Dermis blood vessel endothelial cell (primary cell): ENCODE data around the gene SH3BGRL3. TPM values are rescaled to one million over a fixed set of nuclear protein-coding genes. Genes with fewer than 3 reads are reported as not detected.
A peak's percentile ranks its signal among the peaks of the same experiment; 100 is the strongest.
"Not testable (repeated sequence)": the region's sequence is repeated elsewhere in the genome, so short reads cannot be mapped to it uniquely, and the experiment has no call there.

Experiments
- DNase-seq: peaks from one replicate; pipeline ENCODE4 v3.0.0; 2010
- total RNA-seq: library from RNA; depleted of rRNA; stranded (reverse); fragments of >200 nt; gene quantifications from 2 replicates; pipeline ENCODE4 v1.2.3, GENCODE V29; 2014

Gene SH3BGRL3
- total RNA-seq, 1 donor from 2014 or later = 10.4 TPM

- DNase-seq = no peak
Observed at GRCh38 chr1:26317612-26318337, 37.9 kb downstream of the SH3BGRL3 start, which contains the start of gene CD52. TSS of gene CD52 (plus strand) at chr1:26317958. CDS start at chr1:26318018, 60 bp downstream.

DNA sequence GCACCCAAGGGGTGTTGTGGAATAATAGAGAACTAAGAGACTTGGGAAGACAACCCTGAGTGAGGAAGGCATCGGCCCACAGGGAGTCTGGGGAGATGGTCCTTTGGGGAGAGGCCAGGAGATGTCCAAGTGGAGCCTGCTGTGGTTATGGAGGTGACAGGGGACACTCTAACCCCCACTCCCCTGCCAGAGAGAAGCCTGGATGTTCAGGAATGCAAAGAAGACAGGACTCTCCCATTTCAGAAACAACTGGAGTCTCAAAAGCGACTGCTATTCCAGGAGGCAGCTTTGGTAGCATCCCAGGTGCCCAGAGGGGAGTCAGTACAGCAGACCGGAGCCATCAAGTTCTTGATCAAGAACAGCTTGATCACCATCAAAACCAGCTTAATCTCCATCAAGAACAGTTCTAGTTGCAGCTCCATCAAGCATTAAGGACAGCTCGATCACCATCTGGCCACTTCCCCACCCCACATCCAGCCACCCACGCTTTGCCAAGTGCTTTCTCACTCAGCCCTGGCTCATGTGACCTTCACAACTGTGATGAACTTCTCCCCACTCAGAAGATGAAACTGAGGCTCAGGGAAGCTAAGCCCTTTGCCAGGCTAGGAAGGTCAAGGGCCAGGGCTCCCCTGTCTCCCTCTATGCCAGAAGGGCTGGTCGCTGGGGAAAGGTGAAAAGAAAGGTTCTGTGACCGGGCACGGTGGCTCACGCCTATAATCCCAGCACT is 38.6 kb downstream of the SH3BGRL3 start:
- no peak for DNase-seq

DNA sequence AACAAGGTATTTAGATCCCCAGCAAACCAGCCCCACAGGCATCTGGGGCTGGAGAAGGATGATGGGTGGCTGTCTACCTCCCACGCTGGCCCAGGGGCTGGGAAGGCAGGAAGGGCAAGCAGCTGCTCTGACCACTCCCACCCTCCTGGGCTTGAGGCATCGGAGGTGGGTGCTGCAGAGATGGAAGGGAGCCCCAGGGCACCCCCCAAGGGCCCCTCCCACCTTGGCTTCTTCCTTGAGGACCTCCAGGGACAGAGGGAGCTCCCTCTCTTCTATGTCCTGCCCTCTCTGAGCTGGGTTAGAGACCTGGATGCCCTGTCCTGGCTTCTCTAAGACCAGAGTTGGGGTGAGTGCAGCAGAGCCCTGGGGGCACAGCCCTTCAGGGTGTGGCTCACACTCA is 41.0 kb downstream of the SH3BGRL3 start:
- DNase-seq = no peak

- DNase-seq = peak; percentile 90
Observed at GRCh38 chr1:26321315-26322041, 41.6 kb downstream of the SH3BGRL3 start.

- no peak for DNase-seq
Observed at GRCh38 chr1:26322042-26322331, 42.1 kb downstream of the SH3BGRL3 start.

DNA sequence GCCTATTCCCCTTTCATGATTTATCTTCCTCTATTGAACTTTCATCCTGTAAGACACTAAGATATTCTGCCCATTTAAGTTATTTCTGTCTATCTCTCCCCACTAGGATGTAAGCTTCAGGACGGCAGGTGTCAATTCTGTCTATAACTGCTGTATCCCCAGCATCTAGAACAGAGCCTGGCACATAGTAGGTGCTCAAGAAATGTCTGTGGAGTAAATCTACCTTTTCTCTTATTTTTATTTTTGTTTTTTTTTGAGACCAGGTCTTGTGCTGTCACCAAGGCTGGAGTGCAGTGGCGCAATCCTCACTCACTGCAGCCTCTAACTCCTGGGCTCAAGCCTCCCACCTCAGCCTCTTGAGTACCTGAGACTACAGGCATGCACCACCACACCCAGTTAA is 43.5 kb downstream of the SH3BGRL3 start:
- no peak for DNase-seq

GRCh38 chr1:26324550-26324949 is 44.7 kb downstream of the SH3BGRL3 start:
- no peak for DNase-seq

- DNase-seq = no peak
Observed at GRCh38 chr1:26327956-26328362, 48.1 kb downstream of the SH3BGRL3 start.

DNA sequence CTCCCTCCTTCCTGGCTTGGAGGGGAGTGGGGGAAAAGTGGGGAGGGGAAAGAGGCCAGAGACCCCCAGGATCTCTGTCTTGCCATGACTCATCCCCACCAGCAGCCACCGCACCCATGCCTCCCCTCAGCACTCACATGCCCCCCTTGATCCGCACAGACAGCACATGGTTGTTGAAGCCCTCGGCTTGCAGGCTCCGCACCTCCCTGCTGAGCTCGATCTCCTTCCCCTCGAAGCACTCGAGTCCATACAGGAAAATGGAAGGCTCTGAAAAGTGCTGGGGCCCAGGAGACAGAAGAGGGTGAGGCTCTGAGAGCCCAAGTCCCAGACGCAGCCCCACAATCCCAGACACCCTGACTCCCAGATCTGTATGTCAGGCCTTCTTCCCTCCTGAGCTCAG is 48.7 kb downstream of the SH3BGRL3 start:
- DNase-seq = no peak

DNA sequence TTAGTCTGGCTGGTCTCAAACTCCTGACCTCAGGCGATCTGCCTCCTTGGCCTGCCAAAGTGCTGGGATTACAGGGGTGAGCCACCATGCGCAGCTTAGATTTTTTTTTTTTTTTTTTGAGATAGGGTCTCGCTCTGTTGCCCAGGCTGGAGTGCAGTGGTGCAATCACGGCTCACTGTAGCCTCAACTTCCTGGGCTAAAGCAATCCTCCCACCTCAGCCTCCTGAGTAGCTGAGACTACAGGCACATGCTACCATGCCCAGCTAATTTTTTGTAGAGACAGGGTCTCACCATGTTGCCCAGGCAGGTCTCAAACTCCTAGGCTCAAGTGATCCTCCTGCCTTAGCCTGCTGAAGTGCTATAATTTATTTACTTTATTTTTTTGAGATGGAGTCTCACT is 49.5 kb downstream of the SH3BGRL3 start:
- DNase-seq = not testable (repeated sequence)

DNA sequence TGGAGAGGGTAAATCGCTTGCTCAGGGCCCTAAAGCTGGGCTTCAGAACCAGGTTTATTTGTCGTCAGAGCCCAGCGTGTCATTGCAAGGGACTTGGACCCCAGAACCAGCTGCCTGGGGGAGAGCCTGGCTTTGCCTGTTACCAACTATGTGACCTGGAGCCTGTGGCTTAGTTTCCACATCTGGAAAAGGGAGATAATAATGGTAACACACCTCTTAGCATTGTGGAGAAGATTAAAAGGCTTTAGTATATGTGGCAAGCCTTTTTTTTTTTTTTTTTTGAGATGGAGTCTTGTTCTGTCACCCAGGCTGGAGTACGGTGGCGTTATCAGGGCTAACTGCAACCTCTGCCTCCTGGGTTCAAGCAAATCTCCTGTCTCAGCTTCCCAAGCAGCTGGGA is 50.4 kb downstream of the SH3BGRL3 start:
- no peak for DNase-seq

Other genes starting within 250 kb of the SH3BGRL3 start
- not detected in 2 replicates for gene SLC30A2, start 234.0 kb upstream of the SH3BGRL3 start, total RNA-seq
- gene TRIM63, start 212.5 kb upstream of the SH3BGRL3 start, total RNA-seq = not detected in 2 replicates
- 6.7 and 8.2 TPM in 2 replicates for gene PDIK1L, start 168.3 kb upstream of the SH3BGRL3 start, total RNA-seq
- 11.6 and 12.9 TPM in 2 replicates for gene FAM110D, start 121.0 kb upstream of the SH3BGRL3 start, total RNA-seq
- gene C1orf232, start 111.1 kb upstream of the SH3BGRL3 start, total RNA-seq = not detected in 2 replicates
- gene ZNF593, start 110.2 kb upstream of the SH3BGRL3 start, total RNA-seq = 8.0 and 25.0 TPM in 2 replicates
- gene ZNF593OS, start 108.3 kb upstream of the SH3BGRL3 start, total RNA-seq = not detected in 2 replicates
- gene CNKSR1, start 102.6 kb upstream of the SH3BGRL3 start, total RNA-seq = 0.14 TPM in 1 of 2 replicates, not detected in the other
- gene CATSPER4, start 89.5 kb upstream of the SH3BGRL3 start, total RNA-seq = not detected in 2 replicates
- 10.2 and 13.9 TPM in 2 replicates for gene CEP85, start 45.9 kb upstream of the SH3BGRL3 start, total RNA-seq
- 2.3 and 3.6 TPM in 2 replicates for gene UBXN11, start 26.6 kb downstream of the SH3BGRL3 start, total RNA-seq
- gene CD52, start 37.9 kb downstream of the SH3BGRL3 start, total RNA-seq = not detected in 2 replicates
- gene CRYBG2, start 74.0 kb downstream of the SH3BGRL3 start, total RNA-seq = 0.70 TPM in 1 of 2 replicates, not detected in the other
- gene ZNF683, start 92.7 kb downstream of the SH3BGRL3 start, total RNA-seq = not detected in 2 replicates
- not detected in 2 replicates for gene LIN28A, start 130.7 kb downstream of the SH3BGRL3 start, total RNA-seq
- gene DHDDS, start 152.2 kb downstream of the SH3BGRL3 start, total RNA-seq = 44.9 and 64.5 TPM in 2 replicates
- 99.9 and 301 TPM in 2 replicates for gene HMGN2, start 192.4 kb downstream of the SH3BGRL3 start, total RNA-seq
- 17.7 and 21.1 TPM in 2 replicates for gene RPS6KA1, start 249.7 kb downstream of the SH3BGRL3 start, total RNA-seq